Measurements from ENCODE around the gene HOXB7. TPM values are rescaled to one million over a fixed set of nuclear protein-coding genes. Genes with fewer than 3 reads are reported as not detected.

Gene HOXB7
- total RNA-seq, 1 donor from 2014 or later: not detected

DNA sequence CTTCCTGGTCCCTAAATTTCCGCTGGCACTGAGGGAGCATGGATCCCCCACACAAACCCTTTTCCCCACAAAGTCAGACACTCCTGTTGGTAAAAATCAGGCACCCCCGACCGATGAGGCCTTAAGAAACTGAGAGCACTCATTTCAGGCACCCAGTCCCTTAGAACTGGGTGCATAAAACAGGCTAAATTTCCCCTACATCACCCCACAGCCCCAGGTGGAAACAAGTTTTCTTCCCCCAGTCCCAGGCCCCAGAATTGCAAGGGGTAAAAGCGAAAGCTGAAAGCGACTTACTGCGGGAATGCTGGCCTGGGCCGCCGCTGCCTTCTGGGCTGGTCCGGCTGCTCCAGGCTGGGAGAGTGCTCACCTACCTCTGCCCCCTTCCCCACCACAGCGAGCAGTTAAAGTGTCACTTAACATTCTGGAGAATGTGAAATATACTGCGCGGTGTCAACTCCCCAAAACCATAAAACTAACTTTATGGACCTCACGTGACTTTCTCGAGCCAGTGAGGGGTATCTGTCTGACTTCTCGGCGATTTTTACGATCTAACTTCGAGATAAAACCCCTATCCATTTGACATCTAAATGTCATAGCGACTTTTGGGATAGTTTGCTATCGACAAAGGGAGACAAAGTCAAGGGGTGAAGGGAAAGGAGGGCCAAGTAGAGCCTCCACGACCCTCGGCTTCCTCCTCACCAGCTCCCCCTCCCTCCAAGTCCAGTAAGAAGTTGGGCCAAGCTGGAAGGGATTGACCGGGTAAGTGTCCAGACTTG lies 20.8 kb downstream of the HOXB7 start, which contains the start of gene HOXB3:
Gene HOXB3, minus strand, starts transcription at position 411 of the 776 bp plus-strand sequence. CDS start 37,767 bp downstream, outside the sequence.
- Mint-ChIP-seq H3K4me1 (ENCODE audit: unreplicated experiment) (peaks cover 18% of the 10 kb centered on the region), H3K9me3 (ENCODE audit: unreplicated experiment) (no peaks in the 10 kb centered on the region), H3K4me3 (ENCODE audit: unreplicated experiment) (no peak within 1 kb of the TSS), H3K27me3 (ENCODE audit: unreplicated experiment) (peaks cover 98% of the 10 kb centered on the region), H3K36me3 (ENCODE audit: unreplicated experiment) (no peaks in the 10 kb centered on the region), H3K27ac (ENCODE audit: unreplicated experiment) (no peak within 1 kb of the TSS)
- no peak for TF ChIP-seq CTCF (IDR thresholded peaks at IDR 0.05)
- DNase-seq (ENCODE audit: extremely low spot score, unreplicated experiment): no peak

DNA sequence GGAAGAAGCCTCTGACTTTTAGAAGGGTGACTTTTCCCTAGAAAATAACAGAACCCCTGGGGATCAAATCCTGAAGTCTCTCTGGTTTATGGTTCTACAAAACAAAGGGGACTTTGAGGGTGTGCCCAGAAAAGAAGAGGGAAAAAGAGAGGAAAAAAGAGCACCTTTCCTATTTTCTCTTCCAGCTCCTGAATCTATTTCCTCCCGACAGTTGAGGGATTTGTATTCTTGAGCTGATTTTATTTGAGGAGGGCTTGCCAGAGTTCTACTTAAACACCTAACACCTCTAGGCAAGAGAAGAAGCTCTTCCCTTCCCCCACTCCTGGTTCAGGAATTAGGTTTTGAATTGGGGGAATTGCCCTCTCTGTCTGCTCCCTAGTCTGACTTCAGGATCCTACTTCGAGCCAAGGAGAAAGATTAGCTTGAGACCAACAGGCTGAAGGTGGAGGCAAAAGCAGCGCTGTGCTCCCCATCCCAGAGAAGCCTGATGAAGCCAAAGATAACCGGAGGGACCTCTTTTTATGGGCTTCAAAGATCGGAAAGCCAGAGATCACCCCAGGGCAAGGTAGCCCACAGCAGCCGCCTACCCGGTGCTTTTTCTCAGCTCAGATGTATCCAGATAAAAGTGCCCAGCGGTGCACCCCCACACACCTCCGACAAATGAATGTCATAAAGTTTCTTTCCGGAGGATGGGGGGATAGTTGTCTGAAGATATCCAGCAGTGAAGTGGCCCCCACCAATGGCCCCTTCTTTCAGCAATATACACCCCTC lies 21.6 kb downstream of the HOXB7 start:
- no peak overlapping the region for H3K4me3 Mint-ChIP-seq (ENCODE audit: unreplicated experiment)
- no peak for DNase-seq (ENCODE audit: extremely low spot score, unreplicated experiment)

GRCh38 chr17:48588528-48588927 lies 22.3 kb downstream of the HOXB7 start:
- Mint-ChIP-seq H3K4me3 (ENCODE audit: unreplicated experiment) (no peak overlapping the region), H3K27me3 (ENCODE audit: unreplicated experiment) (peaks cover 97% of the 10 kb centered on the region), H3K4me1 (ENCODE audit: unreplicated experiment) (peaks cover 17% of the 10 kb centered on the region), H3K9me3 (ENCODE audit: unreplicated experiment) (no peaks in the 10 kb centered on the region), H3K27ac (ENCODE audit: unreplicated experiment) (no peak overlapping the region), H3K36me3 (ENCODE audit: unreplicated experiment) (no peaks in the 10 kb centered on the region)
- no peak for DNase-seq (ENCODE audit: extremely low spot score, unreplicated experiment)
- TF ChIP-seq CTCF (IDR thresholded peaks at IDR 0.05): no peak

More for the DNA sequence above, 21.6 kb downstream of the HOXB7 start:
- Mint-ChIP-seq H3K4me1 (ENCODE audit: unreplicated experiment) (peaks cover 20% of the 10 kb centered on the region), H3K9me3 (ENCODE audit: unreplicated experiment) (no peaks in the 10 kb centered on the region), H3K27ac (ENCODE audit: unreplicated experiment) (no peak overlapping the region), H3K36me3 (ENCODE audit: unreplicated experiment) (no peaks in the 10 kb centered on the region), H3K27me3 (ENCODE audit: unreplicated experiment) (peaks cover 97% of the 10 kb centered on the region)
- TF ChIP-seq CTCF (IDR thresholded peaks at IDR 0.05): no peak

- H3K27ac Mint-ChIP-seq (ENCODE audit: unreplicated experiment): no peak overlapping the region
- H3K9me3 Mint-ChIP-seq (ENCODE audit: unreplicated experiment): no peaks in the 10 kb centered on the region
- peaks cover 1% of the 10 kb centered on the region for H3K36me3 Mint-ChIP-seq (ENCODE audit: unreplicated experiment)
- TF ChIP-seq CTCF (IDR thresholded peaks at IDR 0.05): no peak
- DNase-seq (ENCODE audit: extremely low spot score, unreplicated experiment): no peak
- peaks cover 97% of the 10 kb centered on the region for H3K27me3 Mint-ChIP-seq (ENCODE audit: unreplicated experiment)
- H3K4me3 Mint-ChIP-seq (ENCODE audit: unreplicated experiment): no peak overlapping the region
- peaks cover 16% of the 10 kb centered on the region for H3K4me1 Mint-ChIP-seq (ENCODE audit: unreplicated experiment)
Measured at GRCh38 chr17:48588074-48588415, 22.8 kb downstream of the HOXB7 start.

All from osteocyte (in vitro differentiated cells).